Chondrocyte (in vitro differentiated cells): ENCODE results near the gene CDPF1. TPM values are rescaled to one million over a fixed set of nuclear protein-coding genes. Genes with fewer than 3 reads are reported as not detected.

ENCODE experiments used
- DNase-seq: peaks from one replicate; pipeline ENCODE4 v3.0.0; 2021; ENCODE audit warnings: mixed read lengths, low spot score
- H3K27ac Mint-ChIP-seq: one replicate; pipeline ENCODE4 v1.8.0; 2021; ENCODE audit warnings: mild to moderate bottlenecking, moderate library complexity, mixed read lengths; ENCODE audit not compliant: unreplicated experiment
- H3K27me3 Mint-ChIP-seq: 2 replicates; pipeline ENCODE4 v1.8.0; 2021; ENCODE audit warnings: low read depth, mixed read lengths
- H3K36me3 Mint-ChIP-seq: 2 replicates; pipeline ENCODE4 v1.8.0; 2021; ENCODE audit warnings: low read depth, mixed read lengths
- H3K4me1 Mint-ChIP-seq: 2 replicates; pipeline ENCODE4 v1.8.0; 2021; ENCODE audit warnings: low read depth, mild to moderate bottlenecking, mixed read lengths
- H3K4me3 Mint-ChIP-seq: one replicate; pipeline ENCODE4 v1.8.0; 2021; ENCODE audit warnings: mild to moderate bottlenecking, moderate library complexity, mixed read lengths; ENCODE audit not compliant: unreplicated experiment
- H3K9me3 Mint-ChIP-seq: 2 replicates; pipeline ENCODE4 v1.8.0; 2021; ENCODE audit warnings: low read depth, mixed read lengths
- total RNA-seq: library from RNA; stranded (reverse); gene quantifications from 3 replicates; pipeline ENCODE4 v1.2.1, GENCODE V29; 2021
- TF ChIP-seq, protein P1 (sequence below): fragments of 200-600 bp; sonication (generic); IDR thresholded peaks from 2 replicates; pipeline ENCODE4 v1.5.0; 2021; ENCODE audit warnings: antibody characterized with exemption, mild to moderate bottlenecking, moderate library complexity

The CDPF1 gene
- total RNA-seq, 1 donor from 2014 or later, result 9.9 TPM

DNA sequence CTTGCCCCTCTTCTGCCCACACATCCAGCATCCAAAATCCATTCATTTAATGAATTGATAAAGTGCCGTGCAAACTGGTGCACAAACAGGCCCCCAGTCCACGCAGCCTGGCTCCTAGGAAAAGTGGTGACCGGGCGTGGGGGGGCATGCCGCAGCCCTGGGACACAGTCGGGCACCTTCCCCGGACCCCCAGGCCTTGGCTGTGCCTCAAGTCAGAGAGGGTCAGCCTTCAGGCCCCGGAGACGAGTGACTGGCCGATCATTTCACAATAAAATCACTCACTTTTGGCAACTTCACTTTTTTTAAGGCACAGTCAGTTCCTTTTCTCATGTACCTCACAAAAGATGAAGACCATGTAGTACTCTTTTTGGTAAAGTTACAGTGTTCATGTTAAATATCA, 8.0 kb downstream of the CDPF1 start:
- DNase-seq, result no peak
- H3K9me3 Mint-ChIP-seq, result no peaks in the 10 kb centered on the region
- no peak overlapping the region for H3K4me3 Mint-ChIP-seq
- peaks cover 7% of the 10 kb centered on the region for H3K36me3 Mint-ChIP-seq
- H3K4me1 Mint-ChIP-seq, result peaks cover 8% of the 10 kb centered on the region
- no peaks in the 10 kb centered on the region for H3K27me3 Mint-ChIP-seq
- TF ChIP-seq, protein P1, sequence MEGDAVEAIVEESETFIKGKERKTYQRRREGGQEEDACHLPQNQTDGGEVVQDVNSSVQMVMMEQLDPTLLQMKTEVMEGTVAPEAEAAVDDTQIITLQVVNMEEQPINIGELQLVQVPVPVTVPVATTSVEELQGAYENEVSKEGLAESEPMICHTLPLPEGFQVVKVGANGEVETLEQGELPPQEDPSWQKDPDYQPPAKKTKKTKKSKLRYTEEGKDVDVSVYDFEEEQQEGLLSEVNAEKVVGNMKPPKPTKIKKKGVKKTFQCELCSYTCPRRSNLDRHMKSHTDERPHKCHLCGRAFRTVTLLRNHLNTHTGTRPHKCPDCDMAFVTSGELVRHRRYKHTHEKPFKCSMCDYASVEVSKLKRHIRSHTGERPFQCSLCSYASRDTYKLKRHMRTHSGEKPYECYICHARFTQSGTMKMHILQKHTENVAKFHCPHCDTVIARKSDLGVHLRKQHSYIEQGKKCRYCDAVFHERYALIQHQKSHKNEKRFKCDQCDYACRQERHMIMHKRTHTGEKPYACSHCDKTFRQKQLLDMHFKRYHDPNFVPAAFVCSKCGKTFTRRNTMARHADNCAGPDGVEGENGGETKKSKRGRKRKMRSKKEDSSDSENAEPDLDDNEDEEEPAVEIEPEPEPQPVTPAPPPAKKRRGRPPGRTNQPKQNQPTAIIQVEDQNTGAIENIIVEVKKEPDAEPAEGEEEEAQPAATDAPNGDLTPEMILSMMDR, result no peak
- no peak overlapping the region for H3K27ac Mint-ChIP-seq

DNA sequence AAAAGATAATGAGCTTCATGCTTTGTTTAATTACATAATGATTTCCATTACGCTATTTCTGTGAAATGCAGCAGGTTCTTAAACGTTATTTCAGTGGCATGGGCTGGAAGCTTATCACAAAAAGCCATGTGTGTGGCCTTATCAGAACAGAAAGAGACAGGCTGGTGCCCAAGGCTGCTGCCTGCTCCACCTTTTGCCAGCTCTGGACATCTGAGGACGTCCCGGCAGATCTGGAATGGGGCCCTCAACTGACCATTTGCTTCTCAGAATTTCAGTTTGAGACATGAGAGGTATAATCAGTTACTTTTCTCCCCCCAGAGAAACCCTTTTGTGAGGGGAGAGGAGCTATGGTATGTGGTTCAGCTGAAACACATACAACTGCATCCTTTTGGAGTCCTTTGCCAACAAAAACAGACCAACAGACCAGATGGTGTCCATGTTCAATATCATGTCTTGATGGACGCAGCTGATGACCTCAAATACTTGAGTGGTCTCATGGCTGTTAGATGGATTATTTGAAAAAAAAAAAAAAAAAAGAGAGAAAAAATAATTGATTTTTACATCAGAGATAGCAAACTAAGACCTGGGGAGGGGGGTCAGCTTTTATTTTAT, 8.6 kb downstream of the CDPF1 start:
- Mint-ChIP-seq H3K27ac (no peak overlapping the region), H3K9me3 (no peaks in the 10 kb centered on the region), H3K4me3 (no peak overlapping the region), H3K4me1 (peaks cover 8% of the 10 kb centered on the region), H3K36me3 (peaks cover 8% of the 10 kb centered on the region), H3K27me3 (no peaks in the 10 kb centered on the region)
- DNase-seq, result no peak
- TF ChIP-seq, protein P1, result no peak

DNA sequence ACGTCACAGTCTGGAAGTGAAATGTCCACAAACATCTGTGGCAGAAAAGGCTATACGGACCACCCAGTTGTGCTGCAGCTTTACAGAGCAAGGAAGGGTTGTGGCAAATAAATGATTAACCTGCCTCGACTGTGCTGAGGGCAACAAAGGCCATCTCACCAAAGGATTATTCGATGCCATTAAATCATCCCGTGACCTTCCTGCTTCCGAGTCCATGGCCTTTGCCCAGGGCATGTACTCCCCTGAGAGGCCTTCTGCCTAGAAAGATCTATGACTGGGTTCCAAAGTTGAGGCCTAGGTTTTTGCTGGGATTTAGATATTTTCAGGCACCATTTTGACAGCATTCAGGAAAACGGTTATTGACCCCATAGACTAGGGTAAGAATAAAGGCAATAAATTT, 9.2 kb downstream of the CDPF1 start:
- H3K9me3 Mint-ChIP-seq, result no peaks in the 10 kb centered on the region
- peaks cover 9% of the 10 kb centered on the region for H3K36me3 Mint-ChIP-seq
- TF ChIP-seq, protein P1, result no peak
- H3K4me1 Mint-ChIP-seq, result peaks cover 8% of the 10 kb centered on the region
- H3K4me3 Mint-ChIP-seq, result no peak overlapping the region
- no peak for DNase-seq
- H3K27me3 Mint-ChIP-seq, result no peaks in the 10 kb centered on the region
- H3K27ac Mint-ChIP-seq, result no peak overlapping the region

DNA sequence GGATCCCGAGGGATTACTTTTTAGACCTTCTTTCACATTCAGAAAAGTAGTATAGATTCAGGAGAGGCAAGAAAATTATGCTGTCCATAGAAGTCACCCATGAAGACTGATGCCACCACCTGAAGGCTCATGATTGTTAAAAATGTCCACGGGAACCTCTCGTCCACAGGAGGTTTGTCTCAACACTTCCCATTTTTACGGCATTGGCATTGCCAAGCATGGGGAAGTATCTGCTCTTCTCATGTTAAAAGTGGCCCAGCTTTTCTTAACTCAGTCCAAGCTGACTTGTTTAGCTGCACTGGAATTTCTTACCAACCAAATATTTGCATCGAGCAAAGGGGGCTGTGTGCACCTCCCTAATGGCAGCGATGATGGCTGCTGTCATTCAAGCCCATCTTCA, 9.6 kb downstream of the CDPF1 start:
- Mint-ChIP-seq H3K27me3 (no peaks in the 10 kb centered on the region), H3K27ac (no peak overlapping the region), H3K9me3 (no peaks in the 10 kb centered on the region), H3K4me3 (no peak overlapping the region), H3K4me1 (peaks cover 5% of the 10 kb centered on the region), H3K36me3 (peaks cover 10% of the 10 kb centered on the region)
- TF ChIP-seq, protein P1, result no peak
- no peak for DNase-seq

DNA sequence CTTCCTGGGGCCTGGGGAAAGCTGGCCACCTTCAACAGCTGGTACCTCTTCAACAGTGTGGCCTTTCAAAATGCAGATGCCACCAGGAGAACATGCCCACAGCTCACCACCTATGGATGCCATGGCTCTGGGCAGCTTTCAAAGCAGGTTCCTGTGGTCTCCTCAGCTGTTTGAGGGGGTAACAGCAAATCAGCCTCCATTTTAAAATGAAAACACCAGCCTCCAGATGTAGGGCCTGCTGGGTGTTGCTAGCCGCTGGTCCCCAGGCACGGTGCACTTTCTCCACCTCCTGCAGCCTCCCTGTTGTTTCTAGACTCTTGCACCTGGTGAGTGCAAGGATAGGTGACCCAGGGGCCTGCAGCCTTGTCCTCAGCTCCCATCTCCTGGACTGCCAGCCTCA, 10.0 kb downstream of the CDPF1 start:
- Mint-ChIP-seq H3K36me3 (peaks cover 13% of the 10 kb centered on the region), H3K9me3 (no peaks in the 10 kb centered on the region), H3K4me3 (no peak overlapping the region), H3K27me3 (no peaks in the 10 kb centered on the region), H3K27ac (no peak overlapping the region), H3K4me1 (peaks cover 4% of the 10 kb centered on the region)
- TF ChIP-seq, protein P1, result no peak
- no peak for DNase-seq
